Activated T-cell treated with anti-CD3 and anti-CD28 coated beads for 1 hour (primary cell): ENCODE data around the gene MEGF11.
A peak's percentile ranks its signal among the peaks of the same experiment; 100 is the strongest.

Experiments
- DNase-seq: peaks from one replicate; pipeline ENCODE4 v3.0.0-alpha.2; 2020; ENCODE audit warnings: low read depth

The MEGF11 gene

GRCh38 chr15:66253418-66254088 is at the start of gene MEGF11:
Gene MEGF11 (minus strand): TSS chr15:66253750. CDS start chr15:66128403, 125,347 bp downstream.
- no peak for DNase-seq

- DNase-seq, result no peak
Observed at GRCh38 chr15:66302489-66303278, 49.1 kb upstream of the MEGF11 start.

GRCh38 chr15:66298803-66299251 is 45.3 kb upstream of the MEGF11 start:
- DNase-seq, result no peak

- DNase-seq, result no peak
Observed at GRCh38 chr15:66296186-66296585, 42.6 kb upstream of the MEGF11 start.

GRCh38 chr15:66294932-66295235 is 41.3 kb upstream of the MEGF11 start:
- no peak for DNase-seq

- no peak for DNase-seq
Observed at GRCh38 chr15:66294157-66294931, 40.8 kb upstream of the MEGF11 start.

- peak; percentile 48 for DNase-seq
Observed at GRCh38 chr15:66293419-66294156, 40.0 kb upstream of the MEGF11 start, which contains the start of gene DIS3L. Gene DIS3L (plus strand): TSS chr15:66293568. CDS start chr15:66293597, 29 bp downstream.

- DNase-seq, result no peak
Observed at GRCh38 chr15:66292571-66293418, 39.2 kb upstream of the MEGF11 start.

GRCh38 chr15:66291816-66292570 is 38.4 kb upstream of the MEGF11 start:
- no peak for DNase-seq

GRCh38 chr15:66290518-66290917 is 37.0 kb upstream of the MEGF11 start:
- no peak for DNase-seq

- DNase-seq, result no peak
Observed at GRCh38 chr15:66290007-66290406, 36.5 kb upstream of the MEGF11 start.

- no peak for DNase-seq
Observed at GRCh38 chr15:66288551-66289185, 35.1 kb upstream of the MEGF11 start.

- DNase-seq, result no peak
Observed at GRCh38 chr15:66288093-66288492, 34.5 kb upstream of the MEGF11 start.

- no peak for DNase-seq
Observed at GRCh38 chr15:66287461-66288057, 34.0 kb upstream of the MEGF11 start.

- no peak for DNase-seq
Observed at GRCh38 chr15:66285533-66286280, 32.2 kb upstream of the MEGF11 start.

- no peak for DNase-seq
Observed at GRCh38 chr15:66284271-66284670, 30.7 kb upstream of the MEGF11 start.

GRCh38 chr15:66278671-66279070 is 25.1 kb upstream of the MEGF11 start:
- DNase-seq, result no peak

GRCh38 chr15:66278056-66278455 is 24.5 kb upstream of the MEGF11 start:
- DNase-seq, result no peak

GRCh38 chr15:66276546-66276945 is 23.0 kb upstream of the MEGF11 start:
- DNase-seq, result no peak
